NCI-H1092 treated with DMSO at 0.1 percent for 48 hours (cell line): Measurements from ENCODE around the gene RAB40B.
"Not testable (repeated sequence)": the region's sequence is repeated elsewhere in the genome, so short reads cannot be mapped to it uniquely, and the experiment has no call there.

ENCODE experiments used
- DNase-seq: peaks from one replicate; lab custom pipeline; 2025; lab: John Stamatoyannopoulos, UW

The RAB40B gene

DNA sequence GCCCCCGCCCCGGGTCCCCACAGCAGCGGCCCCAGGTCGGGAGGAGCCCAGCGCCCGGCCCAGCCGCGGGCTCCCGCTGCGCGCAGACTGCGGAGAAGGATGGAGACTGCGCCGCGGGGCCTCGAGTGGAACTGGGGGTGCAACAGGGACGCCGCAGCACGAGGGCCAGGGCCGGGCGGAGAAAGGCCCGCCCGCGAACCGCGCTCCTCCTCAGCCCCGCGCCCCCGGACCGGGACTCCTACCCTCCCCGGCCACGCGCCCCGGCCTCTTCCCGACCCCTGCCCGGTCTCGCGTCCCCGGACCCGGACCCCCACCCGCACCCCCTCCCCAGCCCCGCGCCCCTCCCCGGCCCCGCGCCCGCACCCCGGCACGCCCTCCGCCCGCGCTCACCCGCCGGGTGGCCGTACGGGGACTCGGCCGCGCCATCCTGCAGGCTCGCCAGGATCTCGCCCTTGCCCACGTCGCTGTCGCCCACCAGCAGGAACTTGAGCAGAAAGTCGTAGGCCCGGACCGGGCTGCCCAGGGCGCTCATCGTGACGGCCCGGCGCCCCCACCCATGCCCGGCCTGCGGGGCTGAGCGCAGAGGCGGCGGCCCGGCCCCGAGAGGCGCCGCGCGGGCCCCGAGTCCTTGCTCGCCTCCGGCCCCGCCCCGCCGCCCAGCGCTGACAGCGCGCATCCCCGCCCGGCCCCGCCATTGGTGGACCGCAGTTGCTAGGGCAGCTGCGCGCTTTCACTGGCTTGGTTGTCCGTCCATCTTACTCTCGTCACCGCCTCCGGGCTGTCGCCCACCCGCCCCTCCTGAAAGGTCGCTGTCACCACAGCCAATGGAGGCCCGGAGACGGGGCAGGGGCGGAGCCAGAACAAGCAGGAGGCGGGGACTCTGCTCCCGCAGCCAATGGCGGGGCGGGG, at the start of gene RAB40B:
RAB40B (minus strand) TSS at position 634 of the 909 bp plus-strand sequence; CDS start at position 532, 102 bp downstream.
- DNase-seq = peak; percentile 98

DNA sequence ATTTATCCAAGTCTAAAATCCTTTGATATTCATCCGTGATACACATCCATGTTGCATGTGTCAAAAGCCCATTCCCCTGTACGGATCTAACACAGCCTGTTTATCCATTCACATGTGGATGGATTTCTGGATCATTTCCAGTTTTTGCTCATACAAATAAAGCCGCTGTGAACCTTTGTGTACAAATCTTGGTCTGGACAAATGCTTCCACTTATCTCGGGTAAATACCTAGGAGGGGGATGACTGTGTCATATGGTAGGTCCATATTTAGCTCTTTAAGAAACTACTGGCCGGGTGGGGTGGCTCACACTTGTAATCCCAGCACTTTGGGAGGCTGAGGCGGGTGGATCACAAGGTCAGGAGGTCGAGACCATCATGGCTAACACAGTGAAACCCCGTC, 47.0 kb upstream of the RAB40B start:
- no peak for DNase-seq

DNA sequence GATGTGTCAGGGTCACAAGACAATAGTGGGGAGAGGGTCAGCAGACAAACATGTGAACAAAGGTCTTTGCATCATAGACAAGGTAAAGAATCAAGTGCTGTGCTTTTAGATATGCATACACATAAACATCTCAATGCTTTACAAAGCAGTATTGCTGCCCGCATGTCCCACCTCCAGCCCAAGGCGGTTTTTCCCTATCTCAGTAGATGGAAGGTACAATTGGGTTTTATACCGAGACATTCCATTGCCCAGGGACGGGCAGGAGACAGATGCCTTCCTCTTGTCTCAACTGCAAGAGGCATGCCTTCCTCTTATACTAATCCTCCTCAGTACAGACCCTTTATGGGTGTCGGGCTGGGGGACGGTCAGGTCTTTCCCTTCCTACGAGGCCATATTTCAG, 46.2 kb upstream of the RAB40B start:
- DNase-seq = not testable (repeated sequence)

DNA sequence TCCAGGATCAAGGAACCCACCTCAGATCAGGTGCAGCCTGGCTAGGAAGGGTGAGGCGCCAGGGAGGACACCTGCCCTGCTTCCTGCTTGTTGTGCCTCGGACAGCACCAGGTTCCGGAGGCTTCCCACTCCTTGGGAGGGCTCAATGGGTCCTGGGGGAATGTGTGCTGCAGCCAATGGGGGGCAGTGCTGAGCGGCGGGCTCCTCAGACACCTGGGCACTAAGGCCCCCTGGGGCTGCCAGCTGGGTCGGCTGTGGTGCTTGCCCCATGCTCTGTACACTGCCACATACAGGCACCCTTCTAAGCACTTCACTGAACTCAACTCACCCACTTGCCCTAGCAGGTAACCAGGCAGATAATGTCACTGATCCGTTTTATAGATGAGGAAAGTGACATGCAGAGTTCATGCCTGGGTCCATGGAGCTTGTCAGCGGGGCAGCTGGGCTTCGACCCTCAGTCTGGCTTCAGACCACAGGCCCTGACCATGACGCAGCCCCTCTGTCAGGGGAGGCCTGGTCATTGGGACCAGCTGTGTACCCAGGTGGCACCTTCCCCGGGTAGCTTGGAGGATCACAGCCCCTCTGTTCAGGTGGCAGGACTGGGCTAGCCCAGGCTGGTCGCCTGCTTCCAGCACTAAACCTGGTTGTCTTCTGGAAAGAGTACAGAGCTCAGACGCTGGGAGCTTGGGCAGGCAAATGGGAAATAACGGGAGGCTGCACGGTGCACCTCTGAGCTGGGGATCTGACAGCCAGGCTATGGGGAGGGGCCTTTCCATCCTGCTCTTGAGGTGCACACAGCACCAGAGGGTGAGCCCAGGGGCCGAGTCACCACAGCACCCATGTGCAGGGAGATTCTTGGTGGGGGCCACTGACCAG, 45.1 kb upstream of the RAB40B start:
- DNase-seq = no peak

DNA sequence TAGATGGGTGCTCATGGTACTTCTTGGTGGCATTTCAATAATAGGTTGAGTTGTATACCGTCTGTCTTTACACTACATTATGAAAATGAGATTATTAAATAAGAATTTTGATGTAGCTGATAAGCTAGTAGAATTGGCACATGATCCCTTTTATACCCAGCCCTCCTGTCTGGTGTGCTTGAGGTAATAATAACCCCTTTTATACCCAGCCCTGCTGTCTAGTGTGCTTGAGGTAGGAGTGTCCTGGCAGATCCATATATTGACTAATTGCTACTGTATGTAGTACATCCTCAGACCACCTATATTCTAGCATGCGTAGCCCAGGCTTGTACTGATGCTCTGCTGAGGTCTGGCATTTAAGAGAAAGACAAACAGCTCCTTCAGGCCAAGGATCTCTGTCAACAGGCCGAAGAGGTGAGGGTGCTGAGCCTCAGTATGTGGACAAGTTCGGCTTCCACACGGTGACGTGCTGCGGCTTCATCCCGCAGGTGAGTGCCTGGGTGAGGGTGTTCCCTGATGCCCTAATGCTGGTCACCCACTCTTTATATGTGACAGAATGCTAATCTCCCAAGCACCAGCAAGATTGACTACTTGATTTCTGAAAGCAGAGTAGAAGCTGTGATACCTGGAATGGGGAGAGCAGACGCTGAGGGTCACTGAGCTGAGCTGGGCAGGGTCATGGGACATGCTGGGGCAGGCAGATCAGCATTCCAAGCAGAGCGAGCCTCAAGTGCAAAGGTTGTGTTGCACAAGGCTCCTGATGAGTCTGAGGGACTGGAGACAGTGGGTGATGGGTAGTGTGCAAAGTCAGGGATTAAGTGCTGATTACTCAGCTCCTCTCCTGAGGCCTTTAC, 42.6 kb upstream of the RAB40B start:
- DNase-seq = no peak

DNA sequence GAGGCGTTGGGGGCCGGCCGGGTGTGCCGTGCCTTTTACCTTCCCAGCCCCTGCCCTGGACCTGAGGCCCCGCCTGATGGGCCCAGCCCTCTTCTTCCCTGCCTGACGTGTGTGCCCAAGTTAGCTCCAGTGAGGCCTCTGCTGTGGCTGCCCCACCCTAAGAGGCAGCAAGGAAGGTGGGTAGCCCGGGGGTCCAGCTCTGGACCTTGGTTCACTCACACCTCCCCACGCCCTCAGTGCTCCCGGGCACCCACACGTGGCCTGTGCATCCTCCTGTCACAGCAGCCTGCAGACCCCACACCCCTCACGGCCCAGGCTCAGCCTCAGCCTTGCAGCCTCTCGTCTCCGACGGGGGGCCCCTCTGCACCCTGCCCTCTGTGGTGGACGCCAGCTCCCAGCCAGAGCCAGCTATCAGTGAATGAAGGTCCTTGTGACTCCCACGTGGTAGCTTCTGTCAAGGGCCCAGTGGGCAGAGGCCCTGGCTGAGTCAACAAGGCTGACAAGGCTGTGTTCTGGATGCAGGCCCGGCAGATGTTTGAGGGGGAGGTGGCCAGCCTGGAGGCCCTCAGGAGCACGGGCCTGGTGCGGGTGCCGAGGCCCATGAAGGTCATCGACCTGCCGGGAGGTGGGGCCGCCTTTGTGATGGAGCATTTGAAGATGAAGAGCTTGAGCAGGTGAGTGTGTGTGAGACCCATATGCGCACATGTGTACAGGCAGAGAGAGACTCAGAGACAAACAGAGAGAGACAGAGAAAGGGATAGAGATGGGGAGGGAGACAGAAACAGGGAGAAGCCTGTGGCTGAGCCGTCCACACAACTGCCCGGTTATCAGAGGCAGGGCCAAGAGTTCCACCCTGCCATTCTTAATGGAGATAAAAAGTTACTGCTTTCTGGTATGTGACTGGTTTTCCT, 39.7 kb upstream of the RAB40B start:
- DNase-seq = peak; percentile 54

DNA sequence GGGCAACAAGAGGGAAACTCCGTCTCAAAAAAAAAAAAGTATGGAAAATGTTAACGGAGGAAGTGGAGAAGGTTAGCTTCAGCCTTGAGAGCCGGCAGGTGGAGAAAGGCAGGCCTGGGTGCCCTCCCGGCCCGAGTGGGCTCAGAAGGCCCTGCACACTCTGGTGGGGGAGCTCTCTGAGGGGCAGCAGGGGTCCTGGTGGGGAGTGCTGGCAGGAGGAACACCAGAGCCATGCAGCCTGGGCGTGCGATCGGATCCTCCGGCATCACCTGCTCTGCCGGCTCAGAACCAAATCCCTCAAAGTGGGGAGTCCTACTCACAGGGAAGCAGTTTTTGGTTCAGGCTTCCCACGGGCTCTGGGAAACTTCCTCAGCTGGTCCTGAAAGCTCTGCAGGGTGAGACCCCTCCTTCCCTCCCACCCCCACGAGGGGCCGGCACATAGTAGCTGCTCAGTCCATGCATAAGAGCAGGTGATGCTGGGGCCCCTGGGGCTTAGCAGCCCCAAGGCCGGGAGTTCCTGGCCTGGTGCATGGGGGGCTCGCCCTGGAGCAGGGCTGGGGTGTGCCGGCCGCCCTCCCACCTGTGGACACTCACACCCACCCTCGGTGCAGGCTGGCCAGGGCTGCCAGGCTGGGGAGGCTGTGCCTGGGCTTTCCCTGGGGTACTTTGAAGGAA, 38.1 kb upstream of the RAB40B start:
- DNase-seq = no peak

DNA sequence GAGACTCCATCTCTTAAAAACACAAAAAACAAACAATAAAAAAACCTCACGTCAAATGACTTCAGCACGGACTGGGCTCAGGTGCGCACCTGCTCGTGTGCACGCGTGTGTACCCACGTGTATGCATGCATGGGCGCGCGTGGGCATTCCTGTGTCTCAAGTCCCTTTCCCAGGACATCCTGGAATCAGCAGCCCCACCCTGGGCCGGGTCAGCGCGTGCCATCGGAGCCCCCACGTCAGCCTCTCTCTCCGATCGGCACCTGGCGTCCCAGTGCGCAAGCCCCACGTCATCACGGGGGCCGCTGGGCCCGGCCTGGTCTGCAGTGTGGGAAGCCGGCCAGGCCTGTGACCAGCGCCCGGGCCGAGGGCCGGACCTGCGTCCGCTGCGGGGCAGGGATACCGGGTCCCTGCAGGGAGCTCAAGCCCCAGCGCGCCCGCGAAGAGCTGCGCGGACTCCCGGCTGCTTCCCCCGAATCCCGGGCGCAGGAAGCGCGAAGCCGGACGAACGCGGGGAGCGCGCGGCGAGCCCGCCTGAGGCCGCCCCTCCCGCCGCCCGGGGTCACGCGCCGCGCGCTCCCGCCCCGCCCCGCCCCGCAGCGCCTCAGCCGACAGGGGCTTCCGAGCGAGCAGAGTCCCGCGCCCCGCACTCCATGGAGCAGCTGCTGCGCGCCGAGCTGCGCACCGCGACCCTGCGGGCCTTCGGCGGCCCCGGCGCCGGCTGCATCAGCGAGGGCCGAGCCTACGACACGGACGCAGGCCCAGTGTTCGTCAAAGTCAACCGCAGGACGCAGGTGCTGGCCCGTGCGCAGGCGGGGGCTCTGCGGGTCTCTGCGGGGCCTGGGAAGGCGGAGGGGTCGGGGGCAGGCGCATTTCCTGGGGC, 36.7 kb upstream of the RAB40B start, which contains the start of gene FN3K:
FN3K (plus strand) TSS at position 629 of the 880 bp plus-strand sequence; CDS start at position 651, 22 bp downstream.
- DNase-seq = peak; percentile 54

GRCh38 chr17:82732118-82732743, 33.7 kb upstream of the RAB40B start:
- no peak for DNase-seq

DNA sequence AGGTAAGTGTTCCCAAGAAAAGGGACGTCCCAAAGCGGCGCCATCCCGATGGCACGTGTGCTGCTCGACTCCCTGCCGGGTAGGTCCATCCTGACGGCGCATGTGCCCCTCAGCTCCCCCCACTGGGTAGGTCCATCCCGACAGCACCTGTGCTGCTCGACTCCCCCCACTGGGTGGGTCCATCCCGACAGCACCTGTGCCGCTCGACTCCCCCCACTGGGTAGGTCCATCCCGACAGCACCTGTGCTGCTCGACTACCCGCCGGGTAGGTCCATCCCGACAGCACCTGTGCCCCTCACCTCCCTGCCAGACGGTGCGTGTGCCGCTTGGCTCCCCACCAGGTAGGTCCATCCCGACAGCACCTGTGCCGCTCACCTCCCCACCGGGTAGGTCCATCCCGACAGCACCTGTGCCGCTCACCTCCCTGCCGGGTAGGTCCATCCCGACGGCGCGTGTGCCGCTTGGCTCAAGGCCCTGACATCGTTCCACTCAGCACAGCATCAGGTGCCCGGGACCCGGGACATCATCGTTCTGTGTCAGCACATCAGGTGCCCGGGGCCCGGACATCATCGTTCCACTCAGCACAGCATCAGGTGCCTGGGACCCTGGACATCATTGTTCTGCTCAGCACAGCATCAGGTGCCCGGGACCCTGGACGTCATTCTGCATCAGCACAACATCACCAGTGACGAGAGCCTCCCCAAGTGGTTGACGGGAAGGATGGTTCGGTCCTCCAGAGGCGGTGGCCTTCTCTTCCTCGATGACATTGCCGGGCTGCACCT, 31.2 kb upstream of the RAB40B start:
- DNase-seq = no peak

DNA sequence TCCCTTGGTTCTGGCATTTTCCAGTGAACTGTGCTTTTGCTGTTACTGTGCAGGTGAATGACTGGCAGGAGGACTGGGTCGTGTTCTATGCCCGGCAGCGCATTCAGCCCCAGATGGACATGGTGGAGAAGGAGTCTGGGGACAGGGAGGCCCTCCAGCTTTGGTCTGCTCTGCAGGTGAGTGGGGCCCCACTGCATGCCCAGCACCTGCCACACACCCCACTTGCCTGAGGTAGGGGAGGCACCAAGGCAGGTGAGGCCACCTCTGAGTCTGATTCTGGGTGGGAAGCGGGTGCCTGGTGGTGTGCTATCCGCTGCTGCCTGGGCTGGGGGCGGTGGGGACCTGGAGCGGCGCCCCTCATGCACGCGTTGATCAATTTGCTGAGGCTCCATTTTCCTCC, 27.9 kb upstream of the RAB40B start:
- no peak for DNase-seq

- DNase-seq = no peak
These were observed 24.8 kb upstream of the RAB40B start for GRCh38 chr17:82723169-82723807.

DNA sequence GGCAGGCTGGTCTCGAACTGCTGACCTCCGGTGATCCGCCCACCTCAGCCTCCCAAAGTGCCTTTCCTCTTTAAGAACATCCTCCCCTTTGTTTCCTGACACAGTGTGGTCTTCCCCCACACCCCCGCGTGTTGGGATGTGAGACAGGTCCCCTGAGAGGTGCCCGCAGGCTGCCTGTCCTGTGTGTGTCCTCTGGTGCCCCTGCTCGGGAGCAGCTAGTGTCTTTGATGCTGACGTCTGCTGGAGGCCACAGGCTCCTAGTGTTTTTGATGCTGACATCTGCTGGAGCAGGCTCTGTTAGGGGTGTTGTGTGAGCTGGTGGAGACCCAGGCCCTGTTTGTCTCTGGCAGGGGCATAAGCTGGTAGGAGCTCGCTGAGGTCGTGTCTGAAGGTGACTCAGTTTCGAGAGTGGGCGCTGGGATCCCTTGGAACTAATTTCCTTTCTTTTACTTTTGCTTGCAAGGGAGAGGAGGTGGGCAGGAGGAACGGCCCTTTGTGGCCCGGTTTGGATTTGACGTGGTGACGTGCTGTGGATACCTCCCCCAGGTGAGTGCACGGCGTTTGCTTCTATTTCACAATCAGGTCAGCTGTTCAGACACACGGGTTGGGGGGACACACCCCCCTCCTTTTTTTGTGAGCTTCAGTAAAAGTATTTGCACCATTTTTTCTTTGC, 24.0 kb upstream of the RAB40B start:
- DNase-seq = no peak

GRCh38 chr17:82720204-82720603, 21.7 kb upstream of the RAB40B start:
- DNase-seq = no peak

- DNase-seq = no peak
These were observed 20.6 kb upstream of the RAB40B start for GRCh38 chr17:82718986-82719685.
